Ishikawa (cell line): ENCODE results near the gene COL16A1.

Experiments used
- CEBPB ChIP-seq: IDR thresholded peaks from 2 replicates; pipeline ENCODE4 v1.6.1; 2012
- CREB1 ChIP-seq: IDR thresholded peaks from 2 replicates; pipeline ENCODE4 v1.6.1; 2012; ENCODE audit warnings: low read depth
- EGR1 ChIP-seq: IDR thresholded peaks from 2 replicates; pipeline ENCODE4 v1.6.1; 2012
- EP300 ChIP-seq: IDR thresholded peaks from 2 replicates; pipeline ENCODE4 v1.6.1; 2012; ENCODE audit warnings: borderline replicate concordance
- FOXM1 ChIP-seq: IDR thresholded peaks from 2 replicates; pipeline ENCODE4 v1.6.1; 2012; ENCODE audit warnings: low read depth, borderline replicate concordance
- NFIC ChIP-seq: IDR thresholded peaks from 2 replicates; pipeline ENCODE4 v1.6.1; 2012
- RAD21 ChIP-seq: IDR thresholded peaks from 2 replicates; pipeline ENCODE4 v1.6.1; 2012; ENCODE audit warnings: low read depth
- REST ChIP-seq: IDR thresholded peaks from 2 replicates; pipeline ENCODE4 v1.6.1; 2012; ENCODE audit warnings: low read depth, mild to moderate bottlenecking
- TAF1 ChIP-seq: IDR thresholded peaks from 2 replicates; pipeline ENCODE4 v1.6.1; 2012; ENCODE audit warnings: low read depth, mild to moderate bottlenecking
- TCF12 ChIP-seq: IDR thresholded peaks from 2 replicates; pipeline ENCODE4 v1.6.1; 2012; ENCODE audit warnings: low read depth
- TEAD4 ChIP-seq: IDR thresholded peaks from 2 replicates; pipeline ENCODE4 v1.6.1; 2012
- USF1 ChIP-seq: IDR thresholded peaks from 2 replicates; pipeline ENCODE4 v1.6.1; 2012
- YY1 ChIP-seq: IDR thresholded peaks from 2 replicates; pipeline ENCODE4 v1.6.1; 2012; ENCODE audit warnings: low read depth
- ZBTB7A ChIP-seq: IDR thresholded peaks from 2 replicates; pipeline ENCODE4 v1.6.1; 2012; ENCODE audit warnings: low read depth
- TF ChIP-seq, protein P1 (sequence below): IDR thresholded peaks from 2 replicates; pipeline ENCODE4 v1.6.1; 2012

Gene COL16A1

GRCh38 chr1:31645274-31645568 lies 58.6 kb downstream of the COL16A1 start:
- no peak for TF ChIP-seq TAF1

DNA sequence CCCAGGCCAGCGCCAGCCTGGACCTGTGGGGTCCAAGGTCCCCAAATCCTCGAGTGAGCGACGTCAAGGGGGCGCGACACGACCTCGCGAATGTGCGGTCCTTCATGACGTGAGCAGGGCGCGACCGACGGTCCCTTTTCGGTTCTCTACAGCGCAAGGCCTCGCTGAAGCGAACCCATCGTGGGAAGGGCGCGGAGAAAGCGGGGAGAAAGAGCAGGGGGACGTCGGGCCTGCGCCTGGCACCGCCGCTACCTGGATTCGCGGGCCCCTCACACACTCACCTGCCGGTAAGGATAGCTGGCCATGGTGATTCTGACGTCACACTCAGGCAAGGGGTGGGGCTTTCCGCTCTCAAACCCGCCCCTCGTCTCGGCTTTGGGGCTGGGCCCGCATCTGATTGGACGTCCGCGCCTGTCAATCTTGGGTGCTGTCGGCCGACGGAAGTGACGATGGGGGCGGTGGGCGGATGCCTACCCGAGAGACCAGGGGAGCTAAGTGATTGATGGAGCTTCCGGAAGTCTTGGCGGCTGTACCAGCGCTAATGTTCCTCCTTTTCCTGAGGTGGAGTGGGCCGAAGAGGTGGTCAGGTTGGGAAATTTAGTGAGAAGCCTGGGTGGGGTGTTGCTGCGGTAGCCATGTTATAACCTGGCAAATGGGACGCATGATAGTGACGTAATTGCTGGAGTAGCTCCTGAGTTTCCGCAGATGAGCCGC lies 59.1 kb downstream of the COL16A1 start, which contains the start of gene PEF1:
Gene PEF1 (minus strand): TSS at position 317 of the 714 bp plus-strand sequence. CDS start 12 bp downstream, at position 305.
- TF ChIP-seq, protein P1, sequence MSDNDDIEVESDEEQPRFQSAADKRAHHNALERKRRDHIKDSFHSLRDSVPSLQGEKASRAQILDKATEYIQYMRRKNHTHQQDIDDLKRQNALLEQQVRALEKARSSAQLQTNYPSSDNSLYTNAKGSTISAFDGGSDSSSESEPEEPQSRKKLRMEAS: peak; percentile 78
- TF ChIP-seq NFIC (no peak), EGR1 (peak; percentile 61), REST (no peak), CREB1 (peak; percentile 95), TEAD4 (peak; percentile 5; the same call in 1 of the 2 replicates), RAD21 (no peak), TCF12 (peak; percentile 47; the same call in 1 of the 2 replicates), YY1 (peak; percentile 99), ZBTB7A (0 out of 2 replicates have a peak, but pooled peaks have one; percentile 46), USF1 (0 out of 2 replicates have a peak, but pooled peaks have one; percentile 45), FOXM1 (no peak), EP300 (peak; percentile 42; the same call in 1 of the 2 replicates), TAF1 (peak; percentile 75), CEBPB (no peak)

DNA sequence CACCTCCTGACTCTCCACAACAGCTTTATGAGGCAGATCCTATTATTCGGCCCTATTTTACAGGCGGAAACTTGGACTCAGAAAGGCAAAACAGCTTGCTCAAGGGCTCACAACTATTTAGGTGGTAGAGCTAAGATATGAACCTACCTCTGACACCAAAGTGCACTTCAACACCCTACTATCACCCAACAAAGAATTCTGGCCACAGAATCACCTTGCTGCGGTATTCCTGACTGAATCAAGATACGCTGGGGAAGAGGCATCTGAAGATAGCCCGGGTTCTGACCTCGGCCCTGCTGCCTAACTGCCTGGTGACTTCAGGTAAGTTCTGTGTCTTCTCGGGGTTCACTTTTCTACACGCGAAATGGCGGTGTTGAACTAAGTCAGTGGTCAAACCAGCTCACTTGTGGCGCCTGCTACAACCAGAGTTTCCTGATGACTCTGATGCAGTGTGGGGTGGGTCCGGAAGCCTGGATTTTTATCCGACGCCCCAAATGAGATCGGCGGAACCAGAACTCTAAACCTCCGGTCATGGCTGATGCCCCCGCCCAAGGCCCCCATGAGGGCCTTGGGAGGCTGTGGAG lies 59.7 kb downstream of the COL16A1 start:
- TF ChIP-seq CREB1: no peak
- no peak for TF ChIP-seq EGR1
- TF ChIP-seq, protein P1: no peak

- TF ChIP-seq RAD21: no peak
- no peak for TF ChIP-seq ZBTB7A
- no peak for TF ChIP-seq TCF12
- TF ChIP-seq, protein P1: no peak
- no peak for TF ChIP-seq USF1
- TF ChIP-seq TEAD4: no peak
- TF ChIP-seq YY1: no peak
- TF ChIP-seq FOXM1: no peak
These were observed 60.9 kb downstream of the COL16A1 start for GRCh38 chr1:31642897-31643296.

DNA sequence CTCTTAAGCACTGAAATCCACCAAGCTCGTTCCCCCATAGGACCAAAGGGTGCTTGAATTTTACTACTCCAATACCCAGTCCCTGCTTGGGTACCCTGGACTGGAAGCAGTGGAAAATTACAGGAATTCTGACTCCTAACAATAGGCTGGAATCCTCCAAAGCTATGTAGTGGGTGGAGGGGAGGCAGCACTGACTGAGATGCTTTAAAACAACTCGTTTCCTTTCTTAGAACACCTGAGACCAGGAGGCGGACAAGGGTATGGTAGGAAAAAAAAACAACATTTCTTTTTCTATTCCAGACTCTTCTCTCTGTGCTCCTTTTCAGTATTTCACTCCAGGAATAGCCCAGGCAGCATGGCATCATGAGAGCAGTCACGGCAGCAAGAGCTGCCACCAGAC lies 61.5 kb downstream of the COL16A1 start:
- TF ChIP-seq FOXM1: no peak
- no peak for TF ChIP-seq TAF1
- no peak for TF ChIP-seq EP300
- no peak for TF ChIP-seq CEBPB
- TF ChIP-seq REST: no peak
- no peak for TF ChIP-seq RAD21
- no peak for TF ChIP-seq NFIC
- TF ChIP-seq CREB1: no peak
- no peak for TF ChIP-seq USF1
